ENCODE measurements around the gene STN1. TPM values are rescaled to one million over a fixed set of nuclear protein-coding genes. Genes with fewer than 3 reads are reported as not detected.

The STN1 gene
- total RNA-seq, 1 donor from 2014 or later = 17.3 TPM

DNA sequence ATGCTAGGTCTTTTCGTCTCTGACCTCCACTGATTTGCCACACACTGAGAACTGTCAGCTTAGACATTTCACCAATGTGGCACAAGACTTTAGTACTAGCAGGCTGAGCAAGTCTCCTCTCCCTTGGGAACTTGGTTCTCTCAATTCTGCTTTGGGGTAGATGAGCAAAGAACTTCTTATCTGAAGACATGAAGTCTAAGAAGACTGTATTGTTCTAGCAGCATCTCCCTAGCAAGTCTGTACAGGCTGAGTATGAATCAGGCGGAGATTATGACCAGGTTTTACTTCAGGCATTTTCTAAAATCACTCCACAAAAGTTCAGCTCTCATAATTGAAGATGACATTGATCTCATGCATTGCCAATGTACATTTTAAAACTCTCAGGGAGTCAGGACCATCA lies 23.8 kb upstream of the STN1 start:
- no peak overlapping the region for H3K4me3 ChIP-seq (ENCODE audit: insufficient read depth, low read depth, low read length)
- no peaks in the 10 kb centered on the region for H3K36me3 Mint-ChIP-seq (ENCODE audit: low read depth, unreplicated experiment)
- no peak overlapping the region for H3K27ac Mint-ChIP-seq (ENCODE audit: unreplicated experiment)
- no peaks in the 10 kb centered on the region for H3K9me3 ChIP-seq (ENCODE audit: insufficient read depth, low read depth, low read length)
- H2AFZ ChIP-seq (ENCODE audit: low read depth, low read length) = no peak overlapping the region
- H3K27ac ChIP-seq (ENCODE audit: low read depth, low read length) = no peak overlapping the region
- FAIRE-seq (no peak), DNase-seq (ENCODE audit: low read depth) (no peak)
- no peak for TF ChIP-seq EZH2 (IDR thresholded peaks at IDR 0.05; ENCODE audit: insufficient read depth, low read length)
- TF ChIP-seq, protein P1, sequence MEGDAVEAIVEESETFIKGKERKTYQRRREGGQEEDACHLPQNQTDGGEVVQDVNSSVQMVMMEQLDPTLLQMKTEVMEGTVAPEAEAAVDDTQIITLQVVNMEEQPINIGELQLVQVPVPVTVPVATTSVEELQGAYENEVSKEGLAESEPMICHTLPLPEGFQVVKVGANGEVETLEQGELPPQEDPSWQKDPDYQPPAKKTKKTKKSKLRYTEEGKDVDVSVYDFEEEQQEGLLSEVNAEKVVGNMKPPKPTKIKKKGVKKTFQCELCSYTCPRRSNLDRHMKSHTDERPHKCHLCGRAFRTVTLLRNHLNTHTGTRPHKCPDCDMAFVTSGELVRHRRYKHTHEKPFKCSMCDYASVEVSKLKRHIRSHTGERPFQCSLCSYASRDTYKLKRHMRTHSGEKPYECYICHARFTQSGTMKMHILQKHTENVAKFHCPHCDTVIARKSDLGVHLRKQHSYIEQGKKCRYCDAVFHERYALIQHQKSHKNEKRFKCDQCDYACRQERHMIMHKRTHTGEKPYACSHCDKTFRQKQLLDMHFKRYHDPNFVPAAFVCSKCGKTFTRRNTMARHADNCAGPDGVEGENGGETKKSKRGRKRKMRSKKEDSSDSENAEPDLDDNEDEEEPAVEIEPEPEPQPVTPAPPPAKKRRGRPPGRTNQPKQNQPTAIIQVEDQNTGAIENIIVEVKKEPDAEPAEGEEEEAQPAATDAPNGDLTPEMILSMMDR (IDR thresholded peaks at IDR 0.05; ENCODE audit: insufficient read depth, low read depth, low read length) = no peak
- no peaks in the 10 kb centered on the region for H4K20me1 ChIP-seq (ENCODE audit: insufficient read depth, low read length)
- H3K9me3 Mint-ChIP-seq (ENCODE audit: unreplicated experiment) = no peaks in the 10 kb centered on the region
- H3K4me1 Mint-ChIP-seq (ENCODE audit: low read depth, unreplicated experiment) = no peaks in the 10 kb centered on the region
- peaks cover 2% of the 10 kb centered on the region for H3K27me3 Mint-ChIP-seq (ENCODE audit: low read depth, unreplicated experiment)
- H3K36me3 ChIP-seq (ENCODE audit: insufficient read depth, low read length) = no peaks in the 10 kb centered on the region
- no peaks in the 10 kb centered on the region for H3K27me3 ChIP-seq (ENCODE audit: insufficient read depth, low read length)
- no peaks in the 10 kb centered on the region for H3K79me2 ChIP-seq (ENCODE audit: insufficient read depth, low read length)
- no peak overlapping the region for H3K4me3 Mint-ChIP-seq (ENCODE audit: unreplicated experiment)
- H3K4me2 ChIP-seq (ENCODE audit: low read length) = no peak overlapping the region
- no peak overlapping the region for H3K9ac ChIP-seq (ENCODE audit: low read length)
- no peaks in the 10 kb centered on the region for H3K4me1 ChIP-seq (ENCODE audit: insufficient read depth, low read length)

DNA sequence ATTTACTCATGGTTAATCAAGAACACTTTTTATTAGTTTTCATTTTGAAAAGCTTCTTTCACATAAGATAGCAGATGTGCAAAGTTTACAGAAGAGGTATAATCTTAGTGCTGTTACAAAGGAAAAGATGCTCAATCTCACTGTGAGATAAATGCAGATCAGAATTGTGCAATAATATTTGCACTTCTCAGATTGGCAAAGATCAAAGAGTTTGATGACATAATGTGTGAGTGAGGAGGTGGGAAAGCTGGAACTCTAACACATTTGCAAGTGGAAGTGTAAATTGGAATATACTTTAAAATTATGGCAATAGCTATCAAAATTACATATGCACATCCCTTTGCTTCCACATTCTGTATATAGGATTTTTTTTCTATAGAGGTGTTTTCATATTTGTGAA lies 21.5 kb upstream of the STN1 start:
- Mint-ChIP-seq H3K36me3 (ENCODE audit: low read depth, unreplicated experiment) (no peaks in the 10 kb centered on the region), H3K4me1 (ENCODE audit: low read depth, unreplicated experiment) (no peaks in the 10 kb centered on the region), H3K27me3 (ENCODE audit: low read depth, unreplicated experiment) (peaks cover 2% of the 10 kb centered on the region), H3K9me3 (ENCODE audit: unreplicated experiment) (peaks cover 3% of the 10 kb centered on the region), H3K4me3 (ENCODE audit: unreplicated experiment) (no peak overlapping the region), H3K27ac (ENCODE audit: unreplicated experiment) (no peak overlapping the region)
- no peak overlapping the region for H3K9ac ChIP-seq (ENCODE audit: low read length)
- H3K4me2 ChIP-seq (ENCODE audit: low read length) = no peak overlapping the region
- H3K36me3 ChIP-seq (ENCODE audit: insufficient read depth, low read length) = no peaks in the 10 kb centered on the region
- no peak for DNase-seq (ENCODE audit: low read depth)
- H3K4me1 ChIP-seq (ENCODE audit: insufficient read depth, low read length) = no peaks in the 10 kb centered on the region
- no peaks in the 10 kb centered on the region for H3K27me3 ChIP-seq (ENCODE audit: insufficient read depth, low read length)
- no peak overlapping the region for H3K27ac ChIP-seq (ENCODE audit: low read depth, low read length)
- H4K20me1 ChIP-seq (ENCODE audit: insufficient read depth, low read length) = no peaks in the 10 kb centered on the region
- no peaks in the 10 kb centered on the region for H3K9me3 ChIP-seq (ENCODE audit: insufficient read depth, low read depth, low read length)
- no peak for TF ChIP-seq EZH2 (IDR thresholded peaks at IDR 0.05; ENCODE audit: insufficient read depth, low read length)
- TF ChIP-seq, protein P1 (IDR thresholded peaks at IDR 0.05; ENCODE audit: insufficient read depth, low read depth, low read length) = no peak
- H2AFZ ChIP-seq (ENCODE audit: low read depth, low read length) = no peak overlapping the region
- H3K4me3 ChIP-seq (ENCODE audit: insufficient read depth, low read depth, low read length) = no peak overlapping the region
- FAIRE-seq = no peak
- H3K79me2 ChIP-seq (ENCODE audit: insufficient read depth, low read length) = no peaks in the 10 kb centered on the region

DNA sequence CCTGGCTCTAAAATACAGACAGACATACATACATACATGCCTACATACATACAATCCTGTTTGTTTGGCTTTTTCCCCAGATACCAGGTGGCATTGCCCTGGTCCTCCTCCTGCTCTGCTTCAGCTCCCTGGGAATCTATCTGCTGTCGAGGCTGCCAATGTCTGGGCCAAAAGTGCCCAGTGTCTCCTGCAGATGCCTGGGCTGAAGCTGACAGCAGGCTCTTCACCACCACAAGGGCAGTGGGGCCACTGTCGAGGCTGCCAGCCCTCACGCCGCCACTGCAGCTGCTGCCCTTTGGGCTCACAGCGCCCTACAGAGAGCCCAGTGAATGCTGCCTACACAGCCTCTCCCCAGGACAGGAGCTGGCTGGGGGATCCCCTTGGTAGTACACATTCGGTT lies 18.0 kb upstream of the STN1 start:
- FAIRE-seq = no peak
- H2AFZ ChIP-seq (ENCODE audit: low read depth, low read length) = no peak overlapping the region
- H3K9me3 Mint-ChIP-seq (ENCODE audit: unreplicated experiment) = peaks cover 3% of the 10 kb centered on the region

More for the DNA sequence above, 18.0 kb upstream of the STN1 start:
- Mint-ChIP-seq H3K27ac (ENCODE audit: unreplicated experiment) (no peak overlapping the region), H3K36me3 (ENCODE audit: low read depth, unreplicated experiment) (no peaks in the 10 kb centered on the region), H3K4me3 (ENCODE audit: unreplicated experiment) (no peak overlapping the region), H3K4me1 (ENCODE audit: low read depth, unreplicated experiment) (no peaks in the 10 kb centered on the region), H3K27me3 (ENCODE audit: low read depth, unreplicated experiment) (peaks cover 2% of the 10 kb centered on the region)
- Histone ChIP-seq H3K79me2 (ENCODE audit: insufficient read depth, low read length) (no peaks in the 10 kb centered on the region), H3K27ac (ENCODE audit: low read depth, low read length) (no peak overlapping the region), H3K4me2 (ENCODE audit: low read length) (no peak overlapping the region), H3K9ac (ENCODE audit: low read length) (no peak overlapping the region), H3K9me3 (ENCODE audit: insufficient read depth, low read depth, low read length) (no peaks in the 10 kb centered on the region), H3K4me1 (ENCODE audit: insufficient read depth, low read length) (no peaks in the 10 kb centered on the region), H3K27me3 (ENCODE audit: insufficient read depth, low read length) (no peaks in the 10 kb centered on the region), H3K36me3 (ENCODE audit: insufficient read depth, low read length) (no peaks in the 10 kb centered on the region), H4K20me1 (ENCODE audit: insufficient read depth, low read length) (no peaks in the 10 kb centered on the region), H3K4me3 (ENCODE audit: insufficient read depth, low read depth, low read length) (no peak overlapping the region)
- no peak for TF ChIP-seq EZH2 (IDR thresholded peaks at IDR 0.05; ENCODE audit: insufficient read depth, low read length)
- TF ChIP-seq, protein P1 (IDR thresholded peaks at IDR 0.05; ENCODE audit: insufficient read depth, low read depth, low read length) = no peak
- DNase-seq (ENCODE audit: low read depth) = no peak

Data from astrocyte (in vitro differentiated cells and primary cell).